Kidney epithelial cell (primary cell): Measurements from ENCODE around the gene CPB1. TPM values are rescaled to one million over a fixed set of nuclear protein-coding genes. Genes with fewer than 3 reads are reported as not detected.
"Not testable (repeated sequence)": the region's sequence is repeated elsewhere in the genome, so short reads cannot be mapped to it uniquely, and the experiment has no call there.

Experiments
- DNase-seq: peaks from one replicate; pipeline ENCODE4 v3.0.0-alpha.2; 2010; ENCODE audit warnings: low read depth
- H3K27me3 ChIP-seq: 2 replicates; pipeline ENCODE4 v1.6.0; 2011; ENCODE audit warnings: low read length; ENCODE audit not compliant: control insufficient read depth, insufficient read depth
- H3K36me3 ChIP-seq: 2 replicates; pipeline ENCODE4 v1.5.1; 2011; ENCODE audit warnings: low read length; ENCODE audit not compliant: control insufficient read depth, insufficient read depth
- H3K4me3 ChIP-seq: 2 replicates; pipeline ENCODE4 v1.5.1; 2011; ENCODE audit warnings: low read depth, mild to moderate bottlenecking, control low read depth, low read length
- CTCF ChIP-seq: IDR thresholded peaks from 2 replicates; pipeline ENCODE4 v1.5.1; 2011; ENCODE audit warnings: mild to moderate bottlenecking, moderate library complexity, low read length, control low read depth, inconsistent platforms; ENCODE audit not compliant: insufficient read depth, poor library complexity, severe bottlenecking
- total RNA-seq: library from RNA; depleted of rRNA; stranded (reverse); fragments of >200 nt; gene quantifications from 2 replicates; pipeline ENCODE4 v1.2.3, GENCODE V29; 2015

CPB1 gene
- total RNA-seq = not detected in 2 replicates

GRCh38 chr3:148827585-148827984, at the start of gene CPB1:
TSS of gene CPB1 (plus strand) at chr3:148827811. CDS start at chr3:148827824, 13 bp downstream.
- no peak for DNase-seq
- H3K4me3 ChIP-seq = no peak within 1 kb of the TSS
- H3K36me3 ChIP-seq = no peaks in the 10 kb centered on the region
- no peaks in the 10 kb centered on the region for H3K27me3 ChIP-seq
- TF ChIP-seq CTCF = no peak

- H3K27me3 ChIP-seq = no peaks in the 10 kb centered on the region
- no peak for DNase-seq
- H3K4me3 ChIP-seq = no peak overlapping the region
- no peak for TF ChIP-seq CTCF
- H3K36me3 ChIP-seq = no peaks in the 10 kb centered on the region
Measured at GRCh38 chr3:148778926-148779325, 48.7 kb upstream of the CPB1 start.

GRCh38 chr3:148785026-148785425, 42.6 kb upstream of the CPB1 start:
- not testable (repeated sequence) for DNase-seq, H3K27me3 ChIP-seq, H3K4me3 ChIP-seq, H3K36me3 ChIP-seq

- not testable (repeated sequence) for DNase-seq, H3K4me3 ChIP-seq
Measured at GRCh38 chr3:148786159-148786558, 41.5 kb upstream of the CPB1 start.

GRCh38 chr3:148789146-148789545, 38.5 kb upstream of the CPB1 start:
- no peaks in the 10 kb centered on the region for H3K27me3 ChIP-seq
- DNase-seq = no peak
- H3K4me3 ChIP-seq = no peak overlapping the region
- no peak for TF ChIP-seq CTCF
- H3K36me3 ChIP-seq = no peaks in the 10 kb centered on the region

More at GRCh38 chr3:148786159-148786558, 41.5 kb upstream of the CPB1 start:
- not testable (repeated sequence) for H3K27me3 ChIP-seq, H3K36me3 ChIP-seq

GRCh38 chr3:148789906-148790305, 37.7 kb upstream of the CPB1 start:
- Histone ChIP-seq H3K4me3 (no peak overlapping the region), H3K27me3 (no peaks in the 10 kb centered on the region), H3K36me3 (no peaks in the 10 kb centered on the region)
- no peak for DNase-seq
- TF ChIP-seq CTCF = no peak

- H3K36me3 ChIP-seq = no peaks in the 10 kb centered on the region
Measured at GRCh38 chr3:148790370-148790769, 37.2 kb upstream of the CPB1 start.

More at GRCh38 chr3:148790370-148790769, 37.2 kb upstream of the CPB1 start:
- H3K27me3 ChIP-seq = no peaks in the 10 kb centered on the region
- H3K4me3 ChIP-seq = no peak overlapping the region
- no peak for TF ChIP-seq CTCF
- DNase-seq = no peak
